Activated CD4-positive, alpha-beta T cell treated with anti-CD3 and anti-CD28 coated beads, Interleukin-2, amount 10 ng/mL, durations not matched to agents 7 days and 5 days (primary cell): ENCODE data around the gene R3HDM1. TPM values are rescaled to one million over a fixed set of nuclear protein-coding genes. Genes with fewer than 3 reads are reported as not detected.

ENCODE experiments used
- CTCF ChIA-PET: fragments of 350-600 bp; sonication (Branson Sonifier 250); formaldehyde crosslinking; loops from one replicate; lab custom pipeline; 2021; ENCODE audit warnings: antibody characterized with exemption; lab: Charles Lee
- POLR2A ChIA-PET: fragments of 350-600 bp; sonication (Branson Sonifier 250); formaldehyde crosslinking; loops from one replicate; lab custom pipeline; 2021; ENCODE audit warnings: antibody characterized with exemption; lab: Charles Lee
- DNase-seq: peaks from one replicate; pipeline ENCODE4 v3.0.0-alpha.2; 2020
- H3K27ac Mint-ChIP-seq: one replicate; pipeline ENCODE4 v1.8.0; 2021; ENCODE audit warnings: mild to moderate bottlenecking, moderate library complexity, mixed read lengths
- H3K27me3 Mint-ChIP-seq: one replicate; pipeline ENCODE4 v1.8.0; 2021; ENCODE audit warnings: mixed read lengths
- H3K36me3 Mint-ChIP-seq: one replicate; pipeline ENCODE4 v1.8.0; 2021; ENCODE audit warnings: low read depth, mixed read lengths
- H3K4me1 Mint-ChIP-seq: one replicate; pipeline ENCODE4 v1.8.0; 2021; ENCODE audit warnings: mixed read lengths
- H3K4me3 Mint-ChIP-seq: one replicate; pipeline ENCODE4 v1.8.0; 2021; ENCODE audit warnings: mild to moderate bottlenecking, moderate library complexity, mixed read lengths
- H3K9me3 Mint-ChIP-seq: one replicate; pipeline ENCODE4 v1.8.0; 2021; ENCODE audit warnings: mixed read lengths
- total RNA-seq, 2 experiments: library from RNA; stranded (reverse); gene quantifications; one replicate each; pipeline ENCODE4 v1.2.3, GENCODE V29; 2021

R3HDM1 gene
- total RNA-seq, 2 experiments from 2014 or later, result 52.3 to 52.5 TPM

DNA sequence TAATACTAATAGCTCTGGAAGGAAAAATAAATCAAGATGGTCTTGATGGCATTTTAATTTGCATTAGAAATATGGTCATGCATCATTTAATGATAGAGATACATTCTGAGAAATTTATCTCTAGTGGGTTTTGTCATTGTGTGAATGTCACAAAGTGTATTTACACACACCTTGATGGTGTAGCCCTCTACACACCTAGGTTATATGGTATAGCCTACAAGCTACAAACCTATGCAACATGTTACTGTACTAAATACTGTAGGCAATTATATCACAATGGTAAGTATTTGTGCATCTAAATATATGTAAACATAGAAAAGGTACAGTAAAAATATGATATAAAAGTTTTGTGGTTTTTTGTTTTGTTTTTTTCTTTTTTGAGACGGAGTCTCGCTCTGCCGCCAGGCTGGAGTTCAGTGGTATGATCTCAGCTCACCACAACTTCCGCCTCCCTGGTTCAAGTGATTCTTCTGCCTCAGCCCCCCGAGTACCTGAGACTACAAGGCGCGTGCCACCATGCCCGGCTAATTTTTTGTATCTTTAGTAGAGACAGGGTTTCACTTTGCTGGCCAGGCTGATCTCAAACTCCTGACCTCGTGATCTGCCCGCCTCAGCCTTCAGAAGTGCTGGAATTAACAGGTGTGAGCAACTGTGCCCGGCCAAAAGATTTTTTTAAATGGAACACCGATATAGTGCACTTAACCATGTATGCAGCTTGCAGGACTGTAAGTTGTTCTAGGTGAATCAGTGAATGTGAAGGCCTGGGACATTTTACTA is 126.7 kb downstream of the R3HDM1 start:
- Mint-ChIP-seq H3K9me3 (no peaks in the 10 kb centered on the region), H3K27ac (peak overlapping the region; percentile 96), H3K27me3 (no peaks in the 10 kb centered on the region), H3K36me3 (peaks cover 49% of the 10 kb centered on the region), H3K4me1 (peaks cover 29% of the 10 kb centered on the region), H3K4me3 (peak overlapping the region; percentile 70)
- ChIA-PET POLR2A (interaction anchor here (1.0 to 1.1 kb wide), 2 partner anchors 14 to 219 kb away, joined by 4 read pairs; partner anchors contain the start of gene MCM6), CTCF (interaction anchor here (0.6 to 1.7 kb wide), 4 partner anchors 9 to 179 kb away, joined by 3 to 5 read pairs (median 4); no protein-coding TSS in a partner anchor)
- DNase-seq, result peak; percentile 74

DNA sequence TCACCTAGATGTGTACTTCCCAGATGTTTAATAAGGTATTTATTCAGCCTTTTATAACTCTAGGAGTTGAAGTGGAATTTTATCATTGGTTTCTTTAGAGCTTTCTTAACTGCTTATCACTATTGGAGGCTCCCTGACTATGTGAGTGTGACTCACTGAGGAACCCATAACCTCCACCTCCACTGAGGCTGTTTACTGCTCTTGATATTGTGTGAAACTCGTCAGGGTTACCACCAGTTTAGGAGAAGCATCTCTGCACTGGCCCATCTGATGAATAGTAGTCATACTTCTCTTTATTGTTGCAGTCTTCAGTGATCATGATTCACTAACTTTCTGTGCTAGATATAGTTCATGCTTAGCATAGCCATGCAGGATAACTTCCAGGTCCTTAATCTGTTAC is 130.8 kb downstream of the R3HDM1 start:
- H3K27ac Mint-ChIP-seq, result no peak overlapping the region
- H3K9me3 Mint-ChIP-seq, result no peaks in the 10 kb centered on the region
- no peak for DNase-seq
- H3K4me1 Mint-ChIP-seq, result peaks cover 46% of the 10 kb centered on the region
- no peaks in the 10 kb centered on the region for H3K27me3 Mint-ChIP-seq
- peaks cover 57% of the 10 kb centered on the region for H3K36me3 Mint-ChIP-seq
- H3K4me3 Mint-ChIP-seq, result no peak overlapping the region
- CTCF ChIA-PET, result interaction anchor here (1.0 kb wide), 1 partner anchor 11 kb away, joined by 3 read pairs; no protein-coding TSS in a partner anchor
- POLR2A ChIA-PET, result no interaction called here

DNA sequence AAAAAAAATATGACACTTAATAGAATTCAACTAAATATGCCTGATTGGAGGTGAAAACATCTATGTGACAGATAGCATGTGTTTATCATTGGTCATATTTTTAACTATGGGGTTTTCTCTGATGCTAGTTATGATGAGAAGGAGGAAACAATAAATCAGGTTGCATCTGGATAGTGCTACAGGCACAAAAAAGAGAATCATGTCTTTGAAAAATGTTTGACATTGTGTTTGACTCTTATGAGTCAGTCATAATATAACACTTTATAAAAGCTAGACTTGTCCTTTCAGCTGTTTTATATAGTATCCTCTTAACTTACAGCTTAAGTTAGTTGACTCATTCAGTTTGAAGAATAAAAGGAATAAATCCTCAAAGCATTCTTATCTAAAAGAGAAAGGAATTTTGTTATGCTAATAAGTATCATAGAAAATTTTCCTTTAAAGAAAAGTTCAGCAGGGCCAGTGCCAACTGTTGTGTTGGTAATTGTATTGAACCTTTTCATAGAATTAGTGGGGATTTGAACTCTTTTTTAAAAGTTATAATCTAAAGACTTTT is 131.9 kb downstream of the R3HDM1 start:
- CTCF ChIA-PET, result interaction anchor here (0.9 kb wide), 1 partner anchor 15 kb away, joined by 3 read pairs; no protein-coding TSS in a partner anchor
- POLR2A ChIA-PET, result no interaction called here
- Mint-ChIP-seq H3K36me3 (peaks cover 55% of the 10 kb centered on the region), H3K4me1 (peaks cover 41% of the 10 kb centered on the region), H3K4me3 (no peak overlapping the region), H3K9me3 (no peaks in the 10 kb centered on the region), H3K27me3 (no peaks in the 10 kb centered on the region), H3K27ac (no peak overlapping the region)
- no peak for DNase-seq

DNA sequence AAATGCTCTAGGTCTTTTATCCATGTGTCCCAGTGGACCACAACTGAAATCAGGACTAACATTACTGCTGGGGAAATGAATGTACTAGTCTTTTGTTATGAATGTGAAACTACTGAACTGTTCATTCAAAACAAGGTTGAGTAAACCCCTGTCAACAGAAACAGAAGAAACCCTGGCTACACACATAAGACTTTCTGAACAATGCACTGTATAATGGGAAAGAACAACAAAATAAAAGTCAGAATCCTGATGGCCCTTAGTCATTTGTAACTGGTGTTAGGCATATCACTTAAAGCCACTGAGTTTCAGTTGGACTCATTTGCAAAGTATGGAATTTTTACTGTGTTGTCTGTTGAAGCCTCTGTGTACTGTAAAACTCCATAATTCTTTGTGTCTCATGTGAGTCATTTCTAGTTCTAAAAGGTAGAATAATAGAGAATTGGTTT is 133.4 kb downstream of the R3HDM1 start:
- ChIA-PET CTCF (no interaction called here), POLR2A (no interaction called here)
- Mint-ChIP-seq H3K4me3 (no peak overlapping the region), H3K27ac (no peak overlapping the region), H3K36me3 (peaks cover 50% of the 10 kb centered on the region), H3K27me3 (no peaks in the 10 kb centered on the region), H3K9me3 (no peaks in the 10 kb centered on the region), H3K4me1 (peaks cover 34% of the 10 kb centered on the region)
- DNase-seq, result no peak

DNA sequence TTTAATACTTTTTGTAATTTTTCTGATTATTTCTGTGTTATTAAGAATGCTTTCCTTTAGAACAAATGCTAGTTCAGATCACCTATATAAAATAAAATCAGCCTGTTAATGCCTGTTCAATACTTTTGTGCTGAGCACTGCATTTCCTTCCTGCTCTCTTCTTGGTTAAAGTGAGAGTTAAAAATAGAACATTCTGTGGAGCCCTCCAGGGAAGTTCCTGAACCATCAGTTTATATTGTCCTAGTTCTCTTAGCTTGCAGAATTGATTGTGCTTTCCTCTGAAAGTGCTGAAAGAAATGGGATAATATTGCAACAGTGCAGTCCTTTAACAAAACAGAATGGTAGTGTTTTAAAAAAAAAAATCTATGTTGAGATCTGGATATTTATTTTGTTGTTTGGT is 135.8 kb downstream of the R3HDM1 start:
- ChIA-PET POLR2A (no interaction called here), CTCF (interaction anchor here (0.6 kb wide), 2 partner anchors 57 to 306 kb away, joined by 3 to 4 read pairs; no protein-coding TSS in a partner anchor)
- DNase-seq, result no peak
- Mint-ChIP-seq H3K9me3 (no peaks in the 10 kb centered on the region), H3K27ac (no peak overlapping the region), H3K27me3 (no peaks in the 10 kb centered on the region), H3K36me3 (peaks cover 42% of the 10 kb centered on the region), H3K4me3 (no peak overlapping the region), H3K4me1 (peaks cover 26% of the 10 kb centered on the region)

DNA sequence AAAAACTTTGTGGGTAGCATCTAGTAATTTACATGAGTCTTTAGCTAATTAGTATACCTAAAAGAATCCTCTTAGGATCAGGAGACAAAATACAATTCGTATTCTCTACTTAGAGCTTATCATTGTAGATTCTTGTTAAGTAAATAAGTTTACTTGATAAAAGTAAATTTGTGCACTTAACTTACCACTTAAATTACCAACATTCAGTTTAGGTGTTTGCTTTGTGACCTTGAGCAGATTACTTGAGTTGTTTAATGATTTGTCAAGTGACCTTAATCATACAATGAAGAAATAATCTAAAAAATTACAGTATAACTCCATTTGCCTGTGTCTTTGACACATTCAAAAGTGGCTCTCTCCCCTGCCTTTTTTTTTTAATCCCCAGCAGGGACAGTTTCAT is 143.2 kb downstream of the R3HDM1 start:
- Mint-ChIP-seq H3K4me3 (no peak overlapping the region), H3K4me1 (peaks cover 4% of the 10 kb centered on the region), H3K9me3 (no peaks in the 10 kb centered on the region), H3K27ac (no peak overlapping the region), H3K36me3 (peaks cover 34% of the 10 kb centered on the region), H3K27me3 (no peaks in the 10 kb centered on the region)
- DNase-seq, result no peak
- ChIA-PET POLR2A (no interaction called here), CTCF (no interaction called here)

DNA sequence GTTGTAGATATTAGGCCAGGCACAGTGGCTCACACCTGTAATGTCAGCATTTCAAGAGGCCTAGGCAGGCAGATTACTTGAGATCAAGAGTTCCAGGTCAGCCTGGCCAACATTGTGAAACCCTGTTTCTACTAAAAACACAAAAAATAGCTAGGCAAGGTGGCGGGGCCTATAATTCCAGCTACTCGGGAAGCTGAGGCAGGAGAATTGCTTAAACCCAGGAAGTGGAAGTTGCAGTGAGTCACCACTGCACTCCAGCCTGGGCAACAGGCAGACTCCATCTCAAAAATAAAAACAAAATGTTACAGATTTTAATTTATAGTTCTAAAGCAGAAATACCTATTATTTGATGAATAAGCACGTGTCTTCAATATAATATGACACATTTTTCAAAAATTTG is 144.7 kb downstream of the R3HDM1 start:
- CTCF ChIA-PET, result interaction anchor here (0.8 kb wide), 1 partner anchor 9 kb away, joined by 3 read pairs; no protein-coding TSS in a partner anchor
- no peaks in the 10 kb centered on the region for H3K27me3 Mint-ChIP-seq
- DNase-seq, result no peak
- POLR2A ChIA-PET, result no interaction called here
- no peak overlapping the region for H3K4me3 Mint-ChIP-seq
- no peaks in the 10 kb centered on the region for H3K9me3 Mint-ChIP-seq
- H3K4me1 Mint-ChIP-seq, result peaks cover 4% of the 10 kb centered on the region
- no peak overlapping the region for H3K27ac Mint-ChIP-seq
- H3K36me3 Mint-ChIP-seq, result peaks cover 43% of the 10 kb centered on the region

DNA sequence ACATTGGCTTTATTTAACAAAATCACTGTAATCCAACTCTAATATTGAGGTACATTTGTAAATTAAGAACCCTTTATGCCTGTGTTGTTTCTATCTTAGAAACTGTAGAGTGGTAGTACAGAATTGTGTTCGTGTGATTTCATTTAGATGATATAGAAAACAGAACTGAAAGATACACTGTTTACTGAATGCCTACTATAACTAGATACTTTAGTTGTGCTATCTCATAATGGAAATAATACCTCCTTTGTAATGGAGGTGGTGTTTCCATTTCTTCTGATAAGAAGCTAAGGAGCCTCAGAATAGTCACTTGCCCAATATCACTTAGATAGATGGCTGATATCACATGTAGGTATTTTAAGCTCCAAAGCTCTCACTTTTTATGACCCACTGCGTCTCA is 147.8 kb downstream of the R3HDM1 start:
- ChIA-PET CTCF (interaction anchor here (0.6 to 1.2 kb wide), 2 partner anchors 9 to 13 kb away, joined by 3 read pairs; no protein-coding TSS in a partner anchor), POLR2A (interaction anchor here (0.6 kb wide), 1 partner anchor 14 kb away, joined by 4 read pairs; no protein-coding TSS in a partner anchor)
- H3K27ac Mint-ChIP-seq, result no peak overlapping the region

DNA sequence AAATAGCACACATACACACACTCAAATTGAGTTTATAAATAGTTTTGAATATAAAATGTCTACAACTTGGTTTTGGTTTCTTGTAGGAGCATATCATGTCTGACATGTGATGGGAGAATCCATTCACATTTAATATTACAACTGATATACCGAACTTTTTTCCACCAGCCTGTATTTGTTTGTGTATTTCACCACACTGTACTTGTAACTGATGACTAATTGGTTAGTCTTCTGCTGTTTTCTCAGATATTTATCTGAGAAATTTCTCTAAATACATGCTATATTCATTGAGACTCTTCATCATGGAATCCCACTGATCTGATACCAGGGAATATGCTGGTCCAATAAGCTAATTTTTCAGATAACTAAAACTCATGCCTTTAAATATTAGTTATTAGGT is 154.1 kb downstream of the R3HDM1 start:
- ChIA-PET POLR2A (no interaction called here), CTCF (interaction anchor here (0.8 to 1.0 kb wide), 2 partner anchors 9 to 112 kb away, joined by 3 read pairs; no protein-coding TSS in a partner anchor)
- no peak overlapping the region for H3K27ac Mint-ChIP-seq
- H3K4me1 Mint-ChIP-seq, result peaks cover 24% of the 10 kb centered on the region
- H3K9me3 Mint-ChIP-seq, result no peaks in the 10 kb centered on the region
- DNase-seq, result no peak
- no peak overlapping the region for H3K4me3 Mint-ChIP-seq
- H3K36me3 Mint-ChIP-seq, result peaks cover 52% of the 10 kb centered on the region
- H3K27me3 Mint-ChIP-seq, result no peaks in the 10 kb centered on the region

More for the DNA sequence above, 147.8 kb downstream of the R3HDM1 start:
- no peak overlapping the region for H3K4me3 Mint-ChIP-seq
- peaks cover 4% of the 10 kb centered on the region for H3K4me1 Mint-ChIP-seq
- peaks cover 41% of the 10 kb centered on the region for H3K36me3 Mint-ChIP-seq
- H3K9me3 Mint-ChIP-seq, result no peaks in the 10 kb centered on the region
- H3K27me3 Mint-ChIP-seq, result no peaks in the 10 kb centered on the region
- DNase-seq, result no peak

DNA sequence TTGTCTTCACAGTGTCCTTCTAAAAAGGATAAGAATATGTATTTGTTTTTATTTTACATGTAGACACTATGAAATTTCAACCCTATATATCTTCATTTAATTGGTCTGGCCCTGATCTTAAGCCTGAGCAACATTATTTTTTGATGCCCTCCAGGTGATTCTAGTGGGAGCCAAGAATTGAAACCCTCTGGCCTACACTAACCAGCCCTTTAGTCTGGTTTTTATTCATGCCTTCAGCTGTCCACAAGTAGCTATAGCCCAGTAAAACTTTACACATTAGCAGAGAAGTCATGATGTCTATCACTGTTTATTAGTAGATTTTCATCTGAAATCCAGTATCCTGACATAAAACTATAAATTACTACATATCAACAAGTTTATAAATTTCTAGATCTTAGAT is 157.7 kb downstream of the R3HDM1 start:
- H3K4me3 Mint-ChIP-seq, result no peak overlapping the region

DNA sequence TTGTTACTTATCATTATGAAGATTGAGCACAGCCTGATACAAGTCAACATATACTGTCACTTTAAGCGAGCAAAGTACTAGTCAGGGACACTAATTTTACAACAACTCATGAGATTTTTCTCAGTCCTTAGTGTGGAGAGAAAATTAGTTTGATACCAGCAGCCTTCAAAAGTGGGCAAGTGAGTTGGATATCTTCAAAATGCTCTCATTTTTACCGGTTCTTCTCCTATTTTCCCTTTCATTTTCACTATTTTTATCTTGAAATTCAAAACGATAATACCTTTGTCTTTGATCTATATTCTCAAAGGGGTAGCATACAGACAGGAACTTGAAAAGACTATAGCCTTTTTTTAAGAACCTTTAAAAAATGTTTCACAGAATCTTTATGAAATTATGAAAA is 158.4 kb downstream of the R3HDM1 start:
- Mint-ChIP-seq H3K4me3 (peak overlapping the region; percentile 64), H3K9me3 (no peaks in the 10 kb centered on the region), H3K27me3 (no peaks in the 10 kb centered on the region), H3K36me3 (peaks cover 47% of the 10 kb centered on the region), H3K4me1 (peaks cover 42% of the 10 kb centered on the region), H3K27ac (peak overlapping the region; percentile 97)
- ChIA-PET CTCF (no interaction called here), POLR2A (no interaction called here)
- DNase-seq, result no peak

More for the DNA sequence above, 157.7 kb downstream of the R3HDM1 start:
- Mint-ChIP-seq H3K4me1 (peaks cover 39% of the 10 kb centered on the region), H3K27ac (peak overlapping the region; percentile 97), H3K9me3 (no peaks in the 10 kb centered on the region), H3K36me3 (peaks cover 46% of the 10 kb centered on the region), H3K27me3 (no peaks in the 10 kb centered on the region)
- no peak for DNase-seq
- POLR2A ChIA-PET, result no interaction called here
- CTCF ChIA-PET, result no interaction called here

DNA sequence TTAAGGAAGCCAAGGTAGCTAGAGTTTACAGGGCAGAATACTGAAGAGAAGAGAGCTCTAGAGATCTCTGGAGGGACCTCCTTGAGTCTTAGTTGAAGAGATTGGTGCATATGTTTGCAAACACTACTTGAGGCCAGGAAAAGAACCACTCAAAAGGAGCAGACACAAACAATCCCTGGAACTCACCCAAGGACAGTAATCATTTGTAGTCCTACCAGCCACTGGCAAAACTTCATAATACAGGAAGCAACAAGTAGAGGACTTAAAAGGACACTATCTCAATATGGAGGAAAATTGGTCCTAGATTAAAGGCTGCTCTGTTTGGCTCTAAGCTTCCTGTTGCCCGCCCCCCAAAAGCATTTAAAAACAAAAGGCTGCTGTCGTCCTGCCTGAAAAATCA is 163.4 kb downstream of the R3HDM1 start:
- CTCF ChIA-PET, result interaction anchor here (0.6 kb wide), 1 partner anchor 117 kb away, joined by 6 read pairs; no protein-coding TSS in a partner anchor
- POLR2A ChIA-PET, result no interaction called here
- no peak for DNase-seq
- Mint-ChIP-seq H3K27me3 (no peaks in the 10 kb centered on the region), H3K9me3 (no peaks in the 10 kb centered on the region), H3K27ac (no peak overlapping the region), H3K4me1 (peaks cover 24% of the 10 kb centered on the region), H3K36me3 (peaks cover 23% of the 10 kb centered on the region), H3K4me3 (no peak overlapping the region)

DNA sequence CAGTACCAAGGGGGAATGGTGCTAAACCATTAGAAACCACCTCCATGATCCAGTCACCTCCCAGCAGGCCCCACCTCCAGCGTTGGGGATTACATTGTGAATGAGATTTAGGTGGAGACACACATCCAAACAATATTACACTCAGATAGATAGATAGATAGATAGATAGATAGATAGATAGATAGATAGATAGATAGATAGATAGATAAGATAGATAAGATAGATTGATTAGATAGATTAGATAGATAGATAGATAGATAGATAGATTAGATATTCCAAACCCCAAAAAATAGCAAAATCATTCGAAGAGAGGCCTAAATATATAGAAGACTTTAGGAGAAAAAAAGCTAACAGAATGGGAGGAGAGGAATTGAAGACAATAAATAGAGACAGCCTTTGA is 167.6 kb downstream of the R3HDM1 start:
- H3K4me1 Mint-ChIP-seq, result peaks cover 3% of the 10 kb centered on the region
- CTCF ChIA-PET, result no interaction called here
- H3K4me3 Mint-ChIP-seq, result no peak overlapping the region
- DNase-seq, result no peak
- peaks cover 14% of the 10 kb centered on the region for H3K36me3 Mint-ChIP-seq
- POLR2A ChIA-PET, result no interaction called here
- H3K27ac Mint-ChIP-seq, result no peak overlapping the region
- no peaks in the 10 kb centered on the region for H3K9me3 Mint-ChIP-seq
- H3K27me3 Mint-ChIP-seq, result no peaks in the 10 kb centered on the region
